Measurements from ENCODE around the gene CCDC170. TPM values are rescaled to one million over a fixed set of nuclear protein-coding genes. Genes with fewer than 3 reads are reported as not detected.

CCDC170 gene
- total and polyA plus RNA-seq, 9 of the 15 experiments (the other 6 are each of a cell fraction or from before 2014, with no cell fraction given), result 0.01 to 0.18 (median 0.05) TPM; not detected in 6

DNA sequence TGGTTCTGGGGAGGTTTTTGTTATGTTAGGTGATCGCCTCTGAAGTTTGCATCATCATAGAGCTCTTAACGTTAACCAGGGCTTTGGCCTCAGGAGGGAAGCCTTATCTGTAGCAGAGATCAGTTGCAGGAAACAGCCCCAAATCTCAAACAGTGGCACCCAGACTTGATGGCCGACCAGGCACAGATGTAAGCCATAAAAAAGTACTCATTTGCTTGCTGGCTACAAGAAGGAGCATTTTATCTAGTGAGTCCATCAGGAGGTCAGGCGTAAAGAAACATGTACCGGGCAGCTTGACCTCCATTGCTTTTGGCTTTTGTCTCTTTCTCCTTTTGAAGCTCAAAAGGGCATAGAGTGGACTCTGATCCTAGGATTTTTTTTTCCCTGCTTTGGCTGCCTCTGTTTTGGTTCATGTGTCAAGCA, 122.3 kb downstream of the CCDC170 start:
- DNase-seq (ENCODE audit: extremely low read depth in 1 of 4, low spot score in 3 of 4) (no peak), FAIRE-seq (no peak), ATAC-seq (no peak; the same call in 2 of the 3 replicates)
- no peaks in the 10 kb centered on the region for H3K9me1 ChIP-seq (ENCODE audit: control insufficient read depth, insufficient read depth, low read length)
- H3K4me2 ChIP-seq (ENCODE audit: insufficient read depth, low read length), result no peak overlapping the region
- intact Hi-C loops (cut with micrococcal nuclease) (no loop called here), in situ Hi-C loops (cut with MboI) (no loop called here)
- BruUV-seq (replicated peaks), result no TSS peak
- H4K20me1 ChIP-seq (replicated peaks; ENCODE audit: control insufficient read depth, insufficient read depth, low read length), result no peaks in the 10 kb centered on the region
- H3K27ac ChIP-seq (ENCODE audit: extremely low read depth, low read depth, low read length), result no peak overlapping the region
- H3K4me1 ChIP-seq (replicated peaks in 1 of 2; ENCODE audit: control insufficient read depth in 2 of 2, insufficient read depth in 2 of 2, low read length in 2 of 2), result no peaks in the 10 kb centered on the region
- no peak overlapping the region for H3K9ac ChIP-seq (ENCODE audit: insufficient read depth in 1 of 2, low read depth in 2 of 2, low read length in 2 of 2)
- H3K27me3 ChIP-seq (ENCODE audit: control insufficient read depth in 2 of 2, insufficient read depth in 2 of 2, low read length in 2 of 2), result no peaks in the 10 kb centered on the region; a peak in 1 of 5 replicates
- no peaks in the 10 kb centered on the region for H3K79me2 ChIP-seq (ENCODE audit: control insufficient read depth, insufficient read depth, low read length)
- ChIA-PET POLR2A (interaction anchor here (1.4 to 2.1 kb wide), 2 partner anchors 12 to 226 kb away, joined by 4 to 7 read pairs; no protein-coding TSS in a partner anchor), CTCF (ENCODE audit: low intra/inter-chr PET ratio) (no interaction called here)
- TF ChIP-seq L3MBTL2 (IDR thresholded peaks at IDR 0.05), result 0 out of 2 replicates have a peak, but pooled peaks have one; percentile 24
- TF ChIP-seq MTA3 (IDR thresholded peaks at IDR 0.05; ENCODE audit: borderline replicate concordance), result no peak
- TF ChIP-seq ZNF133 (CRISPR knock-in tag; IDR thresholded peaks at IDR 0.05), result no peak
- no peak for TF ChIP-seq ZNF282 (CRISPR knock-in tag; IDR thresholded peaks at IDR 0.05)
- no peak for TF ChIP-seq NBN (IDR thresholded peaks at IDR 0.05; ENCODE audit: low read depth)
- H3K4me3 ChIP-seq, result no peak overlapping the region
- no peaks in the 10 kb centered on the region for H3K9me3 ChIP-seq (replicated peaks; ENCODE audit: control insufficient read depth, insufficient read depth, low read depth, low read length)
- no peaks in the 10 kb centered on the region for H3K36me3 ChIP-seq (ENCODE audit: control insufficient read depth, insufficient read depth, low read length)
- 2% methylated on average over 5 of the region's 5 CpGs for WGBS (ENCODE audit: insufficient coverage, low coverage, missing lambda C conversion rate)
- no peak overlapping the region for H2AFZ ChIP-seq (ENCODE audit: low read depth, low read length)

DNA sequence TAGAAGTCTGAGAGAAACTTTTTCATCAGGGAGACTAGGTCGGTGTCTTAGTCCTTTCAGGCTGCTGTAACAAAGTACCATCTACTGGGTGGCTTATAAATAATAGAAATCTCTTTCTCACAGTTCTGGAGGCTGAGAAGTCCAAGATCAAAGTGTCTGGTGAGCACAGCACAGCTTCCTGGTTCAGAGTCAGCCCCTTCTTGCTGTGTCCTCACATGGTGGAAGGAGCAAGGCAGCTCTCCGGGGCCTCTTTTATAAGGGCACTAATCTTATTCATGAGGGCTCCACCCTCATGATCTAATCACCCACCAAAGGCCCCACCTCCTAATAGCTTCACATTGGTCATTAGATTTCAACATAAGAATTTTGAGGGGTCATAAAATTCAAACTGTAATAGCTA, 122.8 kb downstream of the CCDC170 start:
- Histone ChIP-seq H3K36me3 (ENCODE audit: control insufficient read depth, insufficient read depth, low read length) (no peaks in the 10 kb centered on the region), H3K4me1 (replicated peaks in 1 of 2; ENCODE audit: control insufficient read depth in 2 of 2, insufficient read depth in 2 of 2, low read length in 2 of 2) (no peaks in the 10 kb centered on the region), H3K27ac (ENCODE audit: extremely low read depth, low read depth, low read length) (no peak overlapping the region), H2AFZ (ENCODE audit: low read depth, low read length) (no peak overlapping the region), H4K20me1 (replicated peaks; ENCODE audit: control insufficient read depth, insufficient read depth, low read length) (no peaks in the 10 kb centered on the region), H3K9ac (ENCODE audit: insufficient read depth in 1 of 2, low read depth in 2 of 2, low read length in 2 of 2) (no peak overlapping the region), H3K79me2 (ENCODE audit: control insufficient read depth, insufficient read depth, low read length) (no peaks in the 10 kb centered on the region), H3K9me1 (ENCODE audit: control insufficient read depth, insufficient read depth, low read length) (no peaks in the 10 kb centered on the region), H3K9me3 (replicated peaks; ENCODE audit: control insufficient read depth, insufficient read depth, low read depth, low read length) (no peaks in the 10 kb centered on the region), H3K27me3 (ENCODE audit: control insufficient read depth in 2 of 2, insufficient read depth in 2 of 2, low read length in 2 of 2) (no peaks in the 10 kb centered on the region; a peak in 1 of 5 replicates), H3K4me3 (no peak overlapping the region), H3K4me2 (ENCODE audit: insufficient read depth, low read length) (no peak overlapping the region)
- BruUV-seq (replicated peaks), result no TSS peak
- in situ Hi-C loops (cut with MboI) (no loop called here), intact Hi-C loops (cut with micrococcal nuclease) (no loop called here)
- POLR2A ChIA-PET, result interaction anchor here (0.7 to 2.1 kb wide), 3 partner anchors 13 to 226 kb away, joined by 3 to 7 read pairs (median 4); no protein-coding TSS in a partner anchor
- ATAC-seq (no peak), FAIRE-seq (no peak), DNase-seq (ENCODE audit: extremely low read depth in 1 of 4, low spot score in 3 of 4) (no peak)
- CTCF ChIA-PET (ENCODE audit: low intra/inter-chr PET ratio), result no interaction called here
- TF ChIP-seq ELF2 (CRISPR knock-in tag; IDR thresholded peaks at IDR 0.05) (no peak), MTF1 (CRISPR knock-in tag; IDR thresholded peaks at IDR 0.05; ENCODE audit: borderline replicate concordance) (no peak), KAT8 (IDR thresholded peaks at IDR 0.05; ENCODE audit: low read depth) (no peak), ZBTB8A (IDR thresholded peaks at IDR 0.05; ENCODE audit: partially characterized antibody) (no peak), RFX5 (IDR thresholded peaks at IDR 0.05; ENCODE audit: low read depth, low read length) (no peak)
- TF ChIP-seq, protein P1, sequence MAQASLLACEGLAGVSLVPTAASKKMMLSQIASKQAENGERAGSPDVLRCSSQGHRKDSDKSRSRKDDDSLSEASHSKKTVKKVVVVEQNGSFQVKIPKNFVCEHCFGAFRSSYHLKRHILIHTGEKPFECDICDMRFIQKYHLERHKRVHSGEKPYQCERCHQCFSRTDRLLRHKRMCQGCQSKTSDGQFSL (CRISPR knock-in tag; IDR thresholded peaks at IDR 0.05), result no peak
- TF ChIP-seq, protein P1 (tag; IDR thresholded peaks at IDR 0.05), result no peak
- 0% methylated on average over 2 of the region's 2 CpGs for WGBS (ENCODE audit: insufficient coverage, low coverage, missing lambda C conversion rate)
